NK-92 treated with Interleukin-12 subunit alpha and Interleukin-12 subunit beta, amount 100 ng/mL, for 24 hours (cell line): ENCODE measurements around the gene ZNF503.

Experiments used
- DNase-seq: peaks from one replicate; lab custom pipeline; 2025; lab: John Stamatoyannopoulos, UW

The ZNF503 gene, protein sequence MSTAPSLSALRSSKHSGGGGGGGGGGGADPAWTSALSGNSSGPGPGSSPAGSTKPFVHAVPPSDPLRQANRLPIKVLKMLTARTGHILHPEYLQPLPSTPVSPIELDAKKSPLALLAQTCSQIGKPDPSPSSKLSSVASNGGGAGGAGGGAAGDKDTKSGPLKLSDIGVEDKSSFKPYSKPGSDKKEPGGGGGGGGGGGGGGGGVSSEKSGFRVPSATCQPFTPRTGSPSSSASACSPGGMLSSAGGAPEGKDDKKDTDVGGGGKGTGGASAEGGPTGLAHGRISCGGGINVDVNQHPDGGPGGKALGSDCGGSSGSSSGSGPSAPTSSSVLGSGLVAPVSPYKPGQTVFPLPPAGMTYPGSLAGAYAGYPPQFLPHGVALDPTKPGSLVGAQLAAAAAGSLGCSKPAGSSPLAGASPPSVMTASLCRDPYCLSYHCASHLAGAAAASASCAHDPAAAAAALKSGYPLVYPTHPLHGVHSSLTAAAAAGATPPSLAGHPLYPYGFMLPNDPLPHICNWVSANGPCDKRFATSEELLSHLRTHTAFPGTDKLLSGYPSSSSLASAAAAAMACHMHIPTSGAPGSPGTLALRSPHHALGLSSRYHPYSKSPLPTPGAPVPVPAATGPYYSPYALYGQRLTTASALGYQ

DNA sequence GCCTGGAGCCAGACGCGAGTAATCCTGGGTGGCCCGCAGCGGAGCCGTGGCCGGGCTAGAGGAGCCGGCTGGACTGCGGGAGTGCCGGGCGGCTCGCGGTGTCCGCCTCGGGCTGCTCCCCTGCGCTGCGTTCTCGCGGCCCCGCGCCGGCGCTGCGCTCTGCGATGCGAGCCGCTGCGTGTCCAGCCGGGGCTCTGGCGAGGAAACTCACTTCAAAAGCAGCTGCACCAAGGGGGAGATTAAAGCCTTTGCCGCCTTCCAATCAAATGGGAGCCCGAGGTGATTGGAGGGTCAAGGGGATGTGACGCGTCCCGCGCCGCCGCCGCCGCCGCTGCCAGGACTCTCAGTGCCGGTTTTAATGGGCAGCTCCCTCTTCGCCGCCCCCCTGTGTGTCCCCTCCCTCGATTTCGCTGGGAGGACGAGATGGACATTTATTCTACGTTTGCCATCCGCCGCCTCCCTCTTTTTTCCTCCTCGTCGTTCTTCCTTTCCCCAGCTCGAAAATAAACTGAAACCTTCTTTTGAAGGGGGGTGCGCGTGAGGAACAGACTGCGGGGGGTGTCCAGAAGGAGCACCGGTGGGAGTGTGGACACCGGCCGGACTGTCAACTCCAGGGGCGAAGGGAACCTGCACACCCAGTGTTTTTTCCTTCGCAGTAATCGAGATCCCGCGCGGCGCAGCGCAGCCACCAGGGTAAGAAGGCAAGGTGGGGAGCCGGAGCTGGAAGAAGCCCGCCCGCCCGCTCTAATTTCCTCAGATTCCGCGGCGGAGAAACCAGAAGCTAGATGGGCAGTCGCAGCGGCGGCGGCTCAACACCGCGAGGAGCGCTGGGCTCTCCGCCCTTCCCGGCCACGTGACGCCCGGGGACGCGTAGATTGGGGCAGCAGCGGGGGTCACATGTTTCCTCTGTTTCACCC, at the start of gene ZNF503:
TSS of gene ZNF503 (minus strand) at position 196 of the 917 bp plus-strand sequence. CDS start 345 bp downstream, outside the sequence.
- DNase-seq: no peak

DNA sequence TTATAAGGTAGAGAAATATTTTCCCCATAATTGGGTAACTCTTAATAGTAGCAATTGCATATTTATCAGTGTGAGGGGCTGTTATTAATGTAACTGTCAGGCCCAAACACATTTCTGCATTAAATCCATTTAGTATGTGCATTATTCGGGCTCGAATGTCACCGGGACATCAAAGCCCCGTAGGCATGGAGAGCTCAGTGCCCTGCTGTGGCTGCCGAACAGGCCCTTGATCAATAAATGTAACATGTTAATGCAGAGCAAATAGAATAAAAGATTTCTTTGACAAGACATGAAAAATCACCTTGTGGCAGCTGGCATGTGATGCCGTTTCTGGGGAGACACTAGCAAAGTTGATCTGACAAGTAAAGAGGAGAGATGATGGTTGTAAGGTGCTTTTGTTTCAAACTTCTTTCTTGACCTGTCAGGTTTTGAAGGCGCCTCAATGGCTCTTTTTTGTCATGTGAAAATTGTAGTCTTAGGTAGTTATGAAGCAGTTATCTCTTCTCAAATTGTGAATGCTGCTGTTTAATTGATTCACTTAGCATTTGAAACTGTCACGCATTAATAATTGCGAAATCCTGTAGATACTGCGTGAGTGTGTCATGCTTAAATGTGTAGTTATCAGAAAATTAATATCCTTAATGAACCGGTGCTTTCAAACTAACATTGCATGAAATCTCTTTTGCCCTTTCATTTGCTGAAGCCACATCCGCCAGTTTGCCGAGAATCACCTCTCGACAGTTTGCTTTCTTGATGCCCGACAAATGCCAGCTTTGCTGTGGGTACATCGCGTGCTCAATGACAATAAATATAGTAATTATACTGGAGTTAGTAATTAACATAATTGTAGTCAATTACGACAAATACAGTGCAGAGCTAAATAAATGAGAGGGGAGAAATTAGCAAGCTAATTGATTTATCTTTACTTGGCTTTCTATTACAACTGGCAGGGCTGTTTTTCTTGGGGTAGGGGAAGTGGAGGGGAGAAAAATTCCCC, 49.4 kb upstream of the ZNF503 start:
- DNase-seq: no peak

DNA sequence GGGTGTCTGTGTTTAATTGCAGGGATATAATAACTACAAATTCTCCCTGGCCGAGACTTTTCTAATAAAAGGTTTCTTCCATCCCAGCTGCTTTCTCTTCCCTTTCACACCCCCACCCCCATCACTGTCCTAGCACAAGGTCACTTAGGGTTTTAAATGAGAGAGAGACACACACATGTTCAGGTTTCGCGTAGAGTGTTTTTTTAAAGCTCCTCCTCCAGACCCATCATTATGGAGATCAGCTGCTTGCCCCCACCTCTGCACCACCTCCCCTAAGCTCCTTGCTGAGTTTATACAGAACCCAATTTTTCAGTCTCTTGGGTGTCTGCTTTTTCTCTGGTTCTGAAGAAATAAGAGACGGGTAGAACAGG, 48.5 kb upstream of the ZNF503 start:
- no peak for DNase-seq

DNA sequence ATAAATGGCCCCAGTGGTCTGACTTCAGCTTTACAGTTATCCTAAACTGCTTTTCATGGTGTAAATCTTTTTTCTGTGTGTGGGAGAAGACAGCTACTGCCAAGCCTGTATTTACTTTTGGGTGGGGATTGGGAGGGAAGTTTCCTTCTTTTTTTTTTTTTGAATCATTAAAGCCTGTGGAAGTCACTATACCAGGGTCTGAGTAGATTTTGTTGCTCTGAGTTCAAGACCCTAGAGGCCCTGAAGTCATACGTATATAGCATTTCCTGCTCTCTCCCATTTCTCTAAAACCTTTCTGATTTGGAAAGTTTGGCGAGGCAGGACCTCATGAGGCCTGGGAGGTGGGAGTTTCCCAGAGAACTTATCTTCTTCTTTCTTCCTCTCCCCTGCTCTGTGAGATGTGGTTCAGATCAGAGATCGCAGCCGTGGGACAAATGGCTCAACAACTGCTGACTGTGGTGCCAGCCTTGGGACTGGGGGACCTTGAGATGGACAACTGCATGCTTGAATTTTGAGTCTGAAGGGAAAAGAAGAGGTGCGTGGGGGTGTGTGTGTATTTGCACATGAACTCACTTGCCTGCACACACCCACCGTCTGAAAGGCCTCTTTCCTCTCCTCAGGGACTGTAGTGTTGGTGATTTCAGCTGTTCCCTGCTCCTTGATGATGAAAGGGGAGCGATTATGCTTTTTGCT, 48.0 kb upstream of the ZNF503 start:
- no peak for DNase-seq

DNA sequence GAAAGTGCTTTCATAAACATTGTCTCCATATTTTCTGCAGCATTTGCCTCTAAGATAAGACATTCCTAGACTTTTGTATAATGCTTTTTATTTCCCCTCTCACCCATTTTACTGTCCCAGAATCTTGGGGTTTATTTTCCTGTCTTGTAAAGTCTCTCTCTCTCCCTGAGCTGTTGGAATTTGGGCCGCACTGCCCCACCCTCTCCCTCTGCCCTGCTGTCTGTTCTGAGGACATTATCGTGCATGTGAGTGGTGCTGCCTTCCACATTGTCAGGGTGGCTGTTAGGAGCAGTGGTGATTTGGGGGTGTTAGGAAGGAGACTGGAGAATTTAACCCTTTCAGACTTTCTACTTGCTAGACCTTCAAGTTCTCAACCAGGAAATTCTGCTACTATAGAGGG, 46.6 kb upstream of the ZNF503 start:
- no peak for DNase-seq

DNA sequence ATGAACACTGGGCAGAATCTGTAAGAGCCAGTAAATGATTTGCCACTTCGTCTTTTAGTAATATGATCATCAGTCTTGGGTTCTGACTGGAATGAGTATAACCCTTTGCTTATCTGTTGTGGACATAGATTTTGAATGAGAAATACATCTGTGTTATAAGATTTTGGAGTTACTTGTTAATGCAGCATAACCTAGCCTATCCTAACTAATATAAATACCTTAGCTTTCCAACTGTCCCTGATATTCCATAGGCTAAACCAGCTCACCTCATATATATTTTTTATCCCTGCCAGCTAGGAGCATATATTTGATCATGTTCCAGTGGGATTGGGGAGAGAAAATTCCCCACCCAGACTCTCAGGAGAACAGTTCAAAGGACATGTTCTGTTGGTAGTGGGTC, 44.9 kb upstream of the ZNF503 start:
- no peak for DNase-seq

DNA sequence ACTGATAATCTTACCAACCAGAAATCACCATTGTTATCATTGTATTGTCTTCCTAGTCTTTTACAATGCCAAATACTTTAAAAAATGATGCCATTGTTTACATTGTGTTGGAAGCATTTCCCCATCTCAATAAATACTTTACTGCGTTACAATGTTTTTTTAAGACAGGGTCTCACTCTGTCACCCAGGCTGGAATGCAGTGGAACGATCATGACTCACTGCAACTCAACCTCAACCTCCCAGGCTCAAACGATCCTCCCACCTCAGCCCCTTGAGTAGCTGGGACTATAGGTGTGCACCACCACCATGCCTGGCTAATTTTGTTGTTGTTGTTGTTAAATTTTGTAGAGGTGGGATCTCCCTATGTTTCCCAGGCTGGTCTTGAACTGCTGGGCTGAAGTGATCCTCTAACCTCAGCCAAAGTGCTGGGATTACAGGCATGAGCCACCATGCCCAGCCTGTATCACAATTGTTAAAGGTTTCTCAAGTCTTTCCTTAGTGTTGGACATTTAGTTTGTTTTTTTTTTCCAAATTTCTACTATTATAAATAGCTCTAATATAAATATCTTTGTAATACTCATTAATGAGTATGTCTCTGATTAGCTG, 43.3 kb upstream of the ZNF503 start:
- no peak for DNase-seq

DNA sequence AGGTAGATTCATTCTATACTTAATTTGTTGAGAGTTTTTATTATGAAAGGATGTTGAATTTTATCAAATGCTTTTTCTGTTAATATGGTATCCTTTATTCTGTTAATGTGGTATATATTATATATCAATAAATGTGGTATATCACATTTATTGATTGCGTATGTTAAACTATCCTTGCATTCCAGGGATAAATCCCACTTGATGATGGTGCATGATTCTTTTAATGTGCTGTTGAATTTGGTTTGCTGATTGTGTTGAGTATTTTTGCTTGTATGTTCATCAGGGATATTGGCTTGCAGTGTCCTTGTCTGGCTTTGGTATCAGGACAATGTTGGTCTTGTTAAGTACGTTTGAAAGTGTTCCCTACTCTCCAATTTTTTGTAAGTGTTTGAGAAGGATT, 41.8 kb upstream of the ZNF503 start:
- DNase-seq: no peak

DNA sequence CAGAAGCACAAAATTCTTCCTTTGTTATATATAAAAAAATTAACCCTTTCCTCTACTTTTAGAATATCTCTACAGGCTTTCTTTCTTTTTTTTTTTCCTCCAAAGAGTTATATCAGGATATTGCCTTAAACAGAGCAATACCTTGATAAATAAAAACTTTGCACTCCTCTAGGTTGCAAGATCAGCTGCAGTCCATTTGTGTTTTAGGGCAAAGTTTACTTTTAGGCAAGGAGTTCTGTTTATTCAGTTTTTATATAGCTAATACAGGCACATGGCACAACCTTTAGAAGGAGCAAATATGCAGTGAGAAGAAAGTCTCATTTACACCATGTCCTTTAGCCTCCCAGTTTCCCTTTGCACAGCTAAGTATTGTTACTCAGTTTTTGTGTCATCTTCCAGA, 40.1 kb upstream of the ZNF503 start:
- no peak for DNase-seq

DNA sequence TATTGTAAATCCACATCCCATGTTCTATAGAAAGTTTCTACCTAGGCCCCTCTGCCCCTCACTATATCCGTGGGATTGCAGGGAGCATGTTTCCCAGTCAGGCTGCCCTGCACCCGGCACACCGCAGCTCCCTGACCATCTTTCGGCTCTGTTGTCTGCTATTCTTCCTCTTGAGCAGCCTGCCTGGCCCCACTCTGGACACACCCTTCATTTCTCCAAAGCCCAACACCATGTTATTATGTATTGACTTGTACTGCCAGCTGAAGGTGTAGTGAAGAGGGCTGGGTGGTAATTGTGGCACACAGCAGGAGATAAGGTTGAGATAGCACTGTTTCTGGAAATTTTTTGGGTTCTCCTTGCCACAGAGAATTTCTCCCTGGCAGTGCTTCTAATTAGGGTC, 39.6 kb upstream of the ZNF503 start:
- no peak for DNase-seq

DNA sequence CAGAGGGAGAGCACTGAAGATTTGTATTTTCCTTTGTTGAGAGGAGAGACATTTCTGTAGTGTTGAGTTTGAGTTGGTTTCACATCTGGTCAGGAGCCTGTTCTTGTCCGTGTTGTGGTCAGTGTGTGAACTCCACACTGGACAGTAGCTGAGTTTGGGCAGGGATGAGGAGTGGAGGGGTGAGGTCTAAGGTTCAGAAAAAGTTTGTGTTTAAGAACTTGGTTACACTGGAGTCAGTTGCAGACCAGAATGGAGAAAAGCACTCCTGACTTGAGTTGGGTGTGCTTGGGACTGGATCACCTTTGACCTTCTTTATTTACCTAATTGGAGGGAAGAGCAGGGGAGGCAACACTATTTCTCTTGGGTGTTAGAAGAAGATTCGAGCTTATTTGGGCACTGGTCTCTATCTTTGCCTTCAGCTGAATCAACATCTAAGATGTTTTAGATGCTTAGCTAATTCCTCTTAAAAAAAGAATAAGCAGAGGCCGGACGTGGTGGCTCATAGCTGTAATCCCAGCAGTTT, 38.8 kb upstream of the ZNF503 start:
- no peak for DNase-seq

DNA sequence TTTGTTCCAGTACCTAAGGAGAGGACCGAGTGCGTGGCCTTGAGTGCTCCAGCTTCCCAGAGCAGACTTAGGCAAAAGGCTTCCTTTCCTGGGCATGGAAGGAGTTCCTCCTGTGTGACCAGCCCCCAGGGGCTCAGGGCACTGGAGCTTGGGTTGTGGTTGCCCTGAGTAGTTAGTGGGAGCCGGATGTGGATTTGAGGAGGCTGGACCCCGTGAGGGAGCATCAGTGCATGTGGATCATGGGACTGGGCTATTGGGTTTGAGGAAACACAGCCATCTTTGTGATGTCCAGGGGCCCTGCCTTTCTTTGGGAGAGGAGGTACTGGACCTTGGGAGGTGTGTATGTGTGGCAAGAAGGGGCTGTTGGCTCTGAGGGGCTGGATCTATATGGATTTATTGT, 38.2 kb upstream of the ZNF503 start:
- DNase-seq: no peak

DNA sequence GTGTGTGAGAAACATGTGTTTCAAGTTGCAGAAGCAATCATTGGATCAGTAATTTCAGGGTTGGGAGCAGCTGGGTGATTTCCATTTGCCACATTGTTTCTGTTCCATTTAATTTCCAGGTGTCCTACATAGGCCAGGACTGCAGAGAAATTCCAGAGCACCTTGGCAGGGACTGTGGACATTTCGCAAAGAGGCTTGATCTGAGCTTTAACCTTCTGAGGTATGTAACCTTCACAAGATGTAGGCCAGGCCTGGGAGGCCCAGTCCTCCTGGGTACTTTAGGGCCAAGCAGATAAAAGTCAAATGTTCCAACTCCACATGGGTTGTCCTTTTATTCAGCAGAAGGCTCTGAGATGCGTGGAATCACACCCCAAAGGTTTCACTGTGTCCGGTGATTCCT, 36.7 kb upstream of the ZNF503 start:
- no peak for DNase-seq

DNA sequence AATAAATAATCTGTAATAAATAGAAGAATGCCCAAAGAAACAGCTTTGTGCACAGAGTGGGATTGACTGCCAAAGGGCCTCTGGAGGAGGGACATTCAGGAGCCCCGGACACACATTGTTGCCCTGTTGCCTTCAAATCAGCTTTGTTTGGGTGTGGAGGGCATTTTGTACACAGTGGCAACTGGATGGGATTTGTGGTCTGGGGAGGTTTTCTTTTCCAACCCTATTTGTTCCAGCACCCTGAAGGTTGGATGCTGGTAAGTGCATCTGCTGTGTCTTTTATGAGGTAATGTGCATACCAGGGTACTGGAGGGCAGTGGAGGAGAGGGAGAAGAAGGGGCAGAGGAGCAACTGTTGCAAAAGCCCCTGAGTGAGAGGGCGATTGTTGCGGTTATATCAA, 36.1 kb upstream of the ZNF503 start:
- DNase-seq: no peak

DNA sequence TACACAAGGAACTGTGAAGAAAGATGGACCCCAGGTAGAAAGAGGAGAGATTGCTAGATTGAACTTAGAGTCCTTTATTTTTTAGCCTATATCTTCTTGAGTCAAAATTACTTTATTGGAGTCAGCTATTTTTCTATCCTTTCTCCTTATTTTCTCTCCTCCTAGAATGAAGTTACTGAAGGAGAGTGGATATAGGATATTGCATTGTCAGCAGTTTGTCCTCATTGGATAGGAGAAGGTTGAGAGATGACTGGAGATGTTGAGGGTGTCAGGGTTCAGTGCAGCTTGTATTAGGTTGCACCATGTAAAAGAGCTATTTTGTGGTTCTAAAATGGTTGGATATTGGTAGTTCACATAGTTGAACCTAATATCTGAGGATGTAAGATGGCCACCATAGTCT, 35.3 kb upstream of the ZNF503 start:
- no peak for DNase-seq

DNA sequence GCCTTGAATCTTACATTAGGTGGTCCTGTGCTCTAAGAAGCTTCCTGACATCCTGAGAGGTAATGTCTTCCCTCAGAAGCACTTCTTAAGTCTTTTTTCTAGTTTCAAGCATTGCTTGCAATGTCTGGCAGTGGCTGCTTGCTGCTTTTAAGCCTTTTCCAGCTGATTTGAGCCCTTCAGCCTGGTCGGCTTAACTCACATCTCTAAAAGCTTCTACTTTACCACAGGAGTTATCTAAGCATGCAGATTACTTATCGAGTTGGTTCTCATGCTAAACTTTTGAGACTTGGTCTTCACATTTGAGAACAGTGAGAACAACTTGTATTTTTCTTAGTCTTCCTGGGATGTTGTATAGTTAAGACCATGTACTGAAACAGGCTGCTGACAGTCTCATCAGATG, 33.7 kb upstream of the ZNF503 start:
- no peak for DNase-seq

DNA sequence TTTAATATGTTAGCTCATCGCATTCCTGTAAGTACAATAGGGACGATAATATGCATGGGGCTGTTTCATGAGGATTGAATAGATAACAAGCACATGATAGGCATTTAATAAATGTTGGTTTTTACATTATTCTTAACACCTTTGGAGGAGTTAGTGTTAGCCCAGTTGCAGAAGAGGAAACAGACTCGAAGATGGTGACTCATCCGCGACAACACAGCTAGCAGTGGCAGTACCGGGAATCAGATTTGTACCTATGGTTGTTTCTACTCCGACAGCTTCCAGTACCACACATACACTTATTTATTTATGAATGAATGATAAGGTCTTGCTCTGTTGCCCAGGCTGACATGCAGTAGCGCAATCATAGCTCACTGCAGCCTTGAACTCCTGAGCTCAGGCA, 32.7 kb upstream of the ZNF503 start:
- no peak for DNase-seq

DNA sequence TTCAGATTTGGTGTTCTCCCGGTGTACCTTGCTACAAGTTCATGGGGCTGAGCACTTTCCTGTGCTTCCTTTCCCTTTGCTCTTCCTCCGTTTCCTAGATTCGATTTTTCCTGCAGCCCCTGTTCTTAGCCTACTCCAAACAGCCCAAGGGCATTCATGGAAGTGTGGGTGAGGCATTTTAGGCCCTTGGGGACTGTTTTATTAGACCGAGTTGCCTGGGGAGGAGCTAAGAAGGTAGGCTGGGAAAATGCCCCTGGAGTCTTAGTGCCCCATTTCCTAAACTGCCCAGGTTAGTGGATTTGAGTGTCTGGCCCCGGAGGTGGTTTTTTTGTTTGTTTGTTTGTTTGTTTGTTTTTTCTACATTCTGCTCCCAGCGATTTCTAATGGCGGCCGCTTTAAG, 31.7 kb upstream of the ZNF503 start:
- no peak for DNase-seq

DNA sequence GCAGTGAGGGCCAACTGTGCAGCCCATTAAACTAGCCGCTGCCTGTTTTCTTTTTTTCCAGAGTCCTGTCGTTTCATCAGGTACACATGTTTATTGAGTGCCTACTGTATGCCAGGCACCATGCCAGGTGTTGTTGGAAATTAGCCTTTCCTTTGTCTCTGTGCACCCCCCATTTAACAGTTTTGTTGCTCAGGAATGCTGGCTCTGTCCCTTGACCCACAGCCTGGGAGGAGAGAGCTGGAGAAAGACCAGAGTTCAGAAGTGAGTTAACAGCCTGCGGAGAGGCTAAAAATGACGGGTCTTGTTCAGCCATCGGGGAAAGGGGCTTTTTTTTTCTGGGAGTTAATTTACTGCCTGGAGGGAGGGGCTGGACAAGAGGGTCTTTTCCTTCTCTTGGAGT, 31.2 kb upstream of the ZNF503 start:
- no peak for DNase-seq

DNA sequence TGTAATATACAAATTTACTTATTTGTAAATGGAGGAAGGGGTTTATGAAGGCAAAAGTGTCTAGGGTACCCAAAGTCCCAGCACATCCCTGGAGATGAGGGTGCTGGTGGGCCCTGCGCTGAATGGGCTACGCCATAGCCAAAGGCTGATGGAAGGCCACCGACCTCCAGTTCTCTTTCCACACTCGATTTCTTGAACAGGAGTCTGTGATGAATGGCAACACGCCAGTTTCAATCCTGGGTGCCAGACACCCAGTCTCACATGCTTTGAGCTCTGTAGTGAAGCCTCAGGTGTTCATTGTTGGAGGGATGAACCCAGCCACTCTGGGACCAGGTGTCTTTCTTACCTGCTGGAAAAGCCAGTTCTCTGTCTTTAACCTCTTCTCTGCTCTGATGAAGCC, 30.6 kb upstream of the ZNF503 start:
- DNase-seq: no peak
